HG03565 (cell line): ENCODE data around the gene STK35.

Experiments used
- ATAC-seq: cut with Tn5 transposase; IDR thresholded peaks from one replicate; pipeline ENCODE4 v1.9.1; 2021; ENCODE audit warnings: mild to moderate bottlenecking, moderate library complexity; ENCODE audit not compliant: unreplicated experiment

STK35 gene

DNA sequence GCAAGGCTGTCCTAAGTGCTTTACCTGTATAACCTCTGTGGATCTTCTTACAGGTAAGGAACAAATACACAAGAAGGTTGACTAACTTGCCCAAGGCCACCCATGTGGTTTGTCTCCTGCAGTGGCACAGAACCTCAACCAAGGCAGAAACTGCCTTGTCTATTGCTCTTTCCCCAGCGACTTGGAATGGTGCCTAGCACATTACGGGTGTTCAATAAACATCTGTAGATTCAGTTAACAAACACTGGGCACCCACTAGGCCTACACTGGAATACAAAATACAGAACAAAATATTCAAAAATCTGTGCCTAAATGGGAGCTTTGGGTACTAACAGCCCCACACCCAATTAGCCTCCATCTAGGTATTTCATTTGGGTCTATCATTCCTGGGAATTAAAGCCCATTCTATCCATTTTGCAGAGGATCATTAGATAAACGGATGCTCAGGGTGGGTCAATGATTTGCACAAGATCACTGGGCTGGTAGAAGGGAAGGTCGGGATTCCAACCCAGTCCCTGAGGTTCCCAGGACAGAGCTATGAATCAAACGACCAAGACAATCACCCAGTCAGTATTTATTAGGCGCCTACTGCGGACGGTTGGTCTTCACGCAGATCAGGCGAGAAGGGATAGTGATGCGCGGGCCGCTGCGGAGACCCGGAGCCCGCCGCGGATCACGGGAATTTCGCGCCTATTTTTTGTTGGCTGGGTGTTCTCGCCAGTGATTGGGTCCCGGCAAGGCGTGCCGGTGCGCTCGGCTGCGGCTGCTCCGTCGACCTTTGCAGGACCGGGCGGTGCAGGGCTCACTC lies at the start of gene STK35:
Gene STK35, plus strand, starts transcription at position 771 of the 808 bp plus-strand sequence. CDS start 55 bp downstream, outside the sequence.
- ATAC-seq: peak; percentile 30

GRCh38 chr20:2051946-2052345 lies 49.7 kb upstream of the STK35 start:
- no peak for ATAC-seq

GRCh38 chr20:2052741-2053140 lies 48.9 kb upstream of the STK35 start:
- ATAC-seq: no peak

DNA sequence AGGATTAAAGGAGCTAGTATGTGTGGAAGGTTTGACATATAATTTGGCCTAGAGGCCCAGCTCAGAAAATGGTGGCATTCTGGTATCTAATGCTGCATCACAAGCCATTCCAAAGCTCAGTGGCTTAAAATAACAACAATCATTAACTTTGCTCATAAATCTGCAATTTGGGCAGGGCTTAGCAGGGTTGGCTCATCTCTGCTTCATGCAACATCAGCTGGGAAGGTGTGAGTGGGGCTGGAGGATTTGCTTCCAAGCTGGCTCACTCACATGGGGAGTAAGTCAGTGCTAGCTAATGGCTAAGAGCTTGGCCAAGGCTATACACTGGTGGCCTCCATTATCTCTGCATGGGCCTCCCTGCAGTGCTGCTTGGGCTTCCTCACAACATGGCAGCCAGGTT lies 48.0 kb upstream of the STK35 start:
- no peak for ATAC-seq

DNA sequence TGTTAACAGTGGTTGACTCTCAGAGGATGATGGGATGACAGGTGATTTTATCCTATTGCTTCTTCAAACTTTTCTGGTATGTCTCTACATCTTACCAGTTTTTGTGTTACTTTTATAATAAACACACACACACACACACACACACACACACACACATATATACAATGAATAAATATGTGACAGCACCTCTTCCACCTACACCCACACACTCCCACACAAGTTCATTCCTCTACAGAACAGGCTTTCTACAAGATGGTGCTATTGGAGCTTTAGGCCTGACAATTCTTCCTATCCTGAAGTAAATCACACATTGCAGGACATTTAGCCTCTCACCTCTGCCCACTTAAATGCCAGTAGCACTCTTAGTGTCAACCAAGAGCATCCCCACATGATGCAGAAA lies 46.7 kb upstream of the STK35 start:
- no peak for ATAC-seq

DNA sequence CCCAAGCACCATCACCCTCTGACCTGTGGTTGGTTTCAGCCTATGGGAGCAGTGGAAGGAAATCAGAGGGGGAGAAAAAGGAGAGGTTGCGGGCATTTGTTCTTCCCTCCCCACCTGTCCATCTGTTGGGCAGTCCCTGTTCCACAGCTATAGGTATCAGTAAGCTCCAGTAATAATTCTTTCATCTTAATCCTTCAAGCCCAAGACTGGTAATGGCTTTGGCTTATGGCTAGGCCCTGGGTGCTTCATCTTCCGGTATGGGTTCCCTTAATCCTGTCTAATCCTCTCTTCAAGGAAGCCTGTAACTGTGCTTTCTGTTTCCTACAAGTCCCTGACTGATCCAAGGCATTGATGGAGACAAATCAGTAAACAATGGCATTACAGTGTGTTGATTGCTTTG lies 42.2 kb upstream of the STK35 start:
- ATAC-seq: no peak

DNA sequence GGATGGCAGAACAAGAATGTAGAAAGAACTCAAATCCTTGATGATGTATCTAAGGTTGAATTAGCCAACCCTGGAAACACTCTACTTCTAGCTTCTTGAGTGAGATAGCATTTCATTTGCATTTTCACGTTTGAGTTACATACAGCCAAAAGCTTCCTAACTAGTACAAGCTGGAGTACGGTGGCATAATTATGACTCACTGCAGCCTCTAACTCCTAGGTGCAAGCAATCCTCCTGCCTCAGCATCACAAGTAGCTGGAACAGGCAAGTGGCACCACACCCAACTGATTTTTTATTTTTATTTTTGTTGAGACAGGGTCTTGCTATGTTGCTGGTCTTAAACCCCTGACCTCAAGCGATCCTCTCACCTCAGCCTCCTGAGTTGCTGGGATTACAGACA lies 36.5 kb upstream of the STK35 start:
- ATAC-seq: no peak

DNA sequence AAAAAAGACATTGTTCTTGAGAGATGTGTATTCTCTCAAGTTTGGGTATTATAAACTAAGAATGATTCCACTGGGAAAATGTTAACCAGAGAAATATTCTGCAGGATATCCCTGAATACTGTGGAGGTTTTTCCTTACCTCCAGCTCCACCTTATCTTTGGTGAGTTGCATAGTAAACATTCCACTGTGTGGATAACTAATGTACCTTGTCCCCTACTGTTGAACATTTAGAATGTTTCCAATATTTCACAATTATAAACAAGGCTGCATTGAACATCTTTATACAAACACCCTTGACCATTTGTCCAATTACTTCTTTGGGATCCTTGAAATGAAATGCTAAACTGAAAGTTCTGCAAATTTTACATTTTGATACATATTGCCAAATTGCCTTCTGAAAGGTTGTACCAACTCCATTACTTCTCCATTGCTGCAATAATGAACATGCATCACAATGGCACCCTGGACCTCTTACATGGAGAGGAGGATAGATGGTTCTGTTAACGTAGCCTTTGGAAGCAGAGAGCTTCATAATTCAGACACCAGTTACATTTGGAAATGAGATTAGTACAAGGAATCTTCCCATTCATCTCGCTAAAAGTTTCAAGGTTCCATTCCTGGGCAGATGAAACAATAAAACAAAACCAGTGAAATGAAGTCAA lies 35.0 kb upstream of the STK35 start:
- ATAC-seq: no peak

- ATAC-seq: no peak
Measured at GRCh38 chr20:2080532-2081224, 20.9 kb upstream of the STK35 start.

GRCh38 chr20:2084703-2085102 lies 16.9 kb upstream of the STK35 start:
- no peak for ATAC-seq

- ATAC-seq: no peak
Measured at GRCh38 chr20:2086177-2086979, 15.2 kb upstream of the STK35 start.

GRCh38 chr20:2086980-2087377 lies 14.6 kb upstream of the STK35 start:
- ATAC-seq: no peak

DNA sequence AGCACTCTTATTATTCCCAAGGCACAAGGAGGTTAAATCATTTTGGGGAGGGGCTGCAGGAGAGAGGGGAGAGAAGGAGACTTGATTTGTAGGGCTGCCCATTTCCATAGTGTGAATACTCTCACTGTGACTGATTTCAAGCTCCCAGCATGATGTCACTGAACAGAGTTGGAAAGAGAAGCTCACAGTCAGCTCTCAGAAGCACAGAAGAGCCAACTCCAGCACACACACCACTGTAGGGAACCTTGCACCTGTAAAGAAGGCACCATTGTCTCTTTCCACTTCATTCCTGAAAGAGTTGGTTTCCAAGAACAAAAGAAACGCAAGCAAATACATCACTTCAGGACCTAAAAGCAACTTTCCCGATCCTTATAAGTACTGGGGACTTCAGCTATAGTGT lies 12.7 kb upstream of the STK35 start:
- ATAC-seq: no peak

DNA sequence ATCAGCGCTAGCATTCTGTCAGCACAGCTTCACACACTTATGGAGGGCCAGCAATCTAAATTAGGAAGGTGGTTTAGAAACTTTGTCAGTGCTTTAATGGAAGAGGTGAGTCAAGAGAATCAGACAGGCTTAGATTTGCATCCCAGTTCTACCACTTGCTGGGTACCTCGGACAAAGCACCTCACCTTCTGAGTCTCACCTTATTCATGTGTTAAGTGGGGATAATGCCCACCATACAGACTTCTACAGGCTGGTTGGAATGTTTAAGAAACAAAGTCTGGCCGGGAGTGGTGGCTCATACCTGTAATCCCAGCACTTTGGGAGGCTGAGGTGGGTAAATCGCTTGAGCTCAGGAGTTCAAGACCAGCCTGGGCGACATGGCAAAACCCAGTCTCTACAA lies 12.2 kb upstream of the STK35 start:
- no peak for ATAC-seq

- ATAC-seq: no peak
Measured at GRCh38 chr20:2093159-2093781, 8.4 kb upstream of the STK35 start.

GRCh38 chr20:2093883-2094282 lies 7.7 kb upstream of the STK35 start:
- no peak for ATAC-seq

DNA sequence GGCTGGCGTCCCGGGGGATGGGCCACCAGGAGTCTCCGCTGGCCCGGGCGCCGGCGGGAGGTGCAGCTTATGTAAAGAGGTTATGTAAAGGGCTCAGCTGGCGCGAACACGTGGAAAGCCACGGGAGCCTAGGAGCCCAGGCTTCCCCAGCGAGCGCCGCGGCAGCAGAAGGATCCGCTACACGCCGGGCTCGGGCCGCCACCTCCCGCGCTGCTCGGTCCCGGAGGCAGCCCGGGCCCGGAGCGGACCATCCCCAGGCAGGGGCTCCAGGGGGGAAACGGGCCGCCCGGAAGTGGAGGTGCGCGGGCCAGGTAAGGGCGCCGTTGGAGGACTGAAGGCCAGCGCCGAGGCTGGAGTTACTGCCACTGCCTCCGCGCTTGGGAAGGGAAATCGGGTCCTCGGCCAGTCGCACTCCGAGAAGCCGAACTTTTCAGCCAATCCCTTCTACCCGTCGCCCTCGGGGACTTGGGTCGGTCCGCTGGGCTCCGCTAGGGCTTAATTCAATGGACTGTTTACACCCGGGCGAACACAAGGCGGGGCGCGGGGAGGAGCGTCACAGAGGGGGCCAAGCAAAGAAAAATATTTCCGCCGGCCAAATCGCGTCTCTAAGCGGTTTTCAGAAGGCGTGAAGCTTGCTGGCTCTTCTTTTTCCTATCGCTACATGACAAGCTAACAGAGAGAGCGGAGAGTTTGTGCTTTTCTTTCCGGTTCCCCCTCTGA lies 398 bp downstream of the STK35 start:
- ATAC-seq: peak; percentile 55

- ATAC-seq: peak; percentile 47
Measured at GRCh38 chr20:2102585-2103460, 1.2 kb downstream of the STK35 start.
